Activated T-cell treated with anti-CD3 and anti-CD28 coated beads, Interleukin-2, amount 50 U/mL, for 48 hours (primary cell): ENCODE results near the gene YDJC.
"Not testable (repeated sequence)": the region's sequence is repeated elsewhere in the genome, so short reads cannot be mapped to it uniquely, and the experiment has no call there.

Experiments used
- DNase-seq, 2 experiments: peaks; one replicate each; pipeline ENCODE4 v3.0.0-alpha.2; 2020

YDJC gene

GRCh38 chr22:21629255-21630149 is at the start of gene YDJC:
Gene YDJC (minus strand): TSS chr22:21630022. CDS start chr22:21630014, 8 bp downstream.
- DNase-seq: peak; percentile 96 to 97

- DNase-seq: no peak
Observed at GRCh38 chr22:21679383-21679782, 49.6 kb upstream of the YDJC start.

GRCh38 chr22:21678842-21679241 is 49.0 kb upstream of the YDJC start:
- DNase-seq: not testable (repeated sequence)

GRCh38 chr22:21677606-21678443 is 48.0 kb upstream of the YDJC start:
- no peak for DNase-seq

- DNase-seq: no peak
Observed at GRCh38 chr22:21674638-21675245, 44.9 kb upstream of the YDJC start.

- no peak for DNase-seq
Observed at GRCh38 chr22:21673534-21674321, 43.9 kb upstream of the YDJC start.

- DNase-seq: no peak
Observed at GRCh38 chr22:21672107-21672629, 42.3 kb upstream of the YDJC start.

GRCh38 chr22:21669026-21669425 is 39.2 kb upstream of the YDJC start:
- no peak for DNase-seq

GRCh38 chr22:21666786-21667185 is 37.0 kb upstream of the YDJC start:
- DNase-seq: no peak

GRCh38 chr22:21665047-21665851 is 35.4 kb upstream of the YDJC start:
- peak in 1 of 2 experiments; percentile 24 for DNase-seq

- DNase-seq: no peak
Observed at GRCh38 chr22:21663738-21664137, 33.9 kb upstream of the YDJC start.

- no peak for DNase-seq
Observed at GRCh38 chr22:21661991-21662390, 32.2 kb upstream of the YDJC start.

GRCh38 chr22:21660904-21661303 is 31.1 kb upstream of the YDJC start:
- DNase-seq: no peak

GRCh38 chr22:21659864-21660525 is 30.2 kb upstream of the YDJC start:
- DNase-seq: no peak

GRCh38 chr22:21657360-21658032 is 27.7 kb upstream of the YDJC start:
- peak; percentile 81 to 86 for DNase-seq

GRCh38 chr22:21657020-21657359 is 27.2 kb upstream of the YDJC start:
- DNase-seq: no peak

GRCh38 chr22:21652547-21653545 is 23.0 kb upstream of the YDJC start:
- DNase-seq: no peak

- DNase-seq: peak; percentile 92 to 93
Observed at GRCh38 chr22:21652010-21652546, 22.3 kb upstream of the YDJC start.
